T1000 (cell line): ENCODE data around the gene ZCCHC4.

Experiments used
- DNase-seq: peaks from one replicate; lab custom pipeline; 2025; ENCODE audit warnings: mixed read lengths; lab: John Stamatoyannopoulos, UW

Gene ZCCHC4

GRCh38 chr4:25312496-25313200 lies at the start of gene ZCCHC4:
Gene ZCCHC4, plus strand, starts transcription at chr4:25312774. Its CDS starts 36 bp downstream, at chr4:25312810.
- peak; percentile 97 for DNase-seq

DNA sequence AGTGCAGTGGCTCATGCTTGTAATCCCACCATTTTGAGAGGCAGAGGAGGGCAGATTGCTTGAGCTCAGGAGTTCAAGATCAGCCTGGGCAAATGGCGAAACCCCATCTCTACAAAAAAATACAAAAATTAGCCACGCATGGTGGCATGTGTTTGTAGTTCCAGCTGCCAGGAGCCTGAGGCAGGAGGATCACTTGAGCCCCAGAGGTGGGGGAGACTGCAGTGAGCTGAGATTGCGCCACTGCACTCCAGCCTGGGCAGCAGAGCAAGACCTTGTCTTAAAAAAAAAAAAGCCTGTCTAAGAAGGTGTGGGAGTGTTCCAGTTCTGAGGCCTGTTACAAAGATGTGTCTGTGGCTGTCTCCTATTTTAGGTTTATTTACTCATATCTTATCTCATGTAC lies 40.7 kb upstream of the ZCCHC4 start:
- no peak for DNase-seq

GRCh38 chr4:25280210-25280609 lies 32.4 kb upstream of the ZCCHC4 start:
- no peak for DNase-seq

- no peak for DNase-seq
These were observed 28.6 kb upstream of the ZCCHC4 start for GRCh38 chr4:25283948-25284347.

- no peak for DNase-seq
These were observed 28.1 kb upstream of the ZCCHC4 start for GRCh38 chr4:25284466-25284865.

DNA sequence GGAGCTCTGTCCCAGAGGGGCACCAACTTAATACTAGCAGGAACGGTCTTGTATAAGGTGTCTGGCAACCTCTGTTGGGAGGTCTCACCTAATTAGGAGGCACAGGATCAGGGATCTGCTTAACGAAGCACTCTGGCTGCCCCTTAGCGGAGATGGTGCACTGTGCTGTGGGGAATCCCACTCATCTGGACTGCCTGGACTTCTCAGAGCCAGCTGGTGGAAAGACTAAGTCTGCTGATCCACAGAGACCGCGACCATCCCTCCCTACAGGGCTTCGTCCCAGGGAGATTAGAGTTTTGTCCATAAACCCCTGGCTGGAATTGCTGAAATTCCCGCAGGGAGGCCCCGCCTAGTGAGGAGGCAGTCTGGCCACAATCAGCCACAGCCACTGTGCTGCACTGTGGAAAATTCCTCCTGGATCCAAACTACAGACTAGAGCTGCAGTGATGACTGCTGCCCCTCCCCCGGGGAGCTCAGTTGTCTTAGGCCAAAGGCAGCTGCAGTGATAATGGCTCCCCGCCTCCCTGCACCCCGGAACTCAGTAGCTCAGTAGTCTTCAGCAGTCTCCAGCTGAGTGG lies 22.0 kb upstream of the ZCCHC4 start:
- DNase-seq: no peak

- no peak for DNase-seq
These were observed 21.3 kb upstream of the ZCCHC4 start for GRCh38 chr4:25291158-25291733.

- no peak for DNase-seq
These were observed 14.9 kb upstream of the ZCCHC4 start for GRCh38 chr4:25297528-25298242.

- DNase-seq: no peak
These were observed 12.9 kb upstream of the ZCCHC4 start for GRCh38 chr4:25299476-25300203.

DNA sequence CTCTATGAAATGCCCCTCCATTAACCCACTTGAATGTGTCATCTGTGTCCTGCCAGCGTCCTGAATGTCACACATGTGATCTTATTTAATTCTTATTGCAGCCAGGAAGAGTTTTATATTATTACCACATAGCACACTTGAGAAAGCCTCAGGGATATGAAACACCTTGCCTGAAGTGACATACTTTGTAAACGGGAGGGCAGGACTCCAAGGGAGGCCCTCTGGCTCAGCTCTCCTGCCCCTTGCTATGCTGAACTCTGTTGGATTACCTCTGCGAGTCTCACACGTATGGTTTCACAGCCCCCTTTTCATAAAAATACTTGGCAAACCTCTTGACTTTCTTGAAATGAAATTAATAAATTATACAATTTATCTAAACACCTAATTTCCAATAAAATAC lies 11.1 kb upstream of the ZCCHC4 start:
- DNase-seq: no peak

DNA sequence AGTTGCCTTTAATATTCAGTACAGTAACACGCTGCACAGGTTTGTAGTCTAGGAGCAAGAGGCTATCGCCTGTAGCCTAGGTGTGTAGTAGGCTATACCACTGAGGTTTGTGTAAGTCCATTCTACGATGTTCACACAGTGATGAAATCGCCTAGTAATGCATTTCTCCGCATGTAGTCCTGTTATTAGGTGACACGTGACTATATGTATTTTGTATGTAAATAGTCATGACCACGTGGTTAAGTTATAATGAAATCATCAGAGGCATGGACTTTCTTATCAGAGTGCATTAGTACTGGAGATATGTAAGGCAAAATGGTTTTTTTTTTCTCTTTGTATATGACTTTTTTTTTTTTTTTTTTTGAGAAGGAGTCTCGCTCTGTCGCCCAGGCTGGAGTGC lies 9.9 kb upstream of the ZCCHC4 start:
- no peak for DNase-seq

GRCh38 chr4:25303578-25303977 lies 9.0 kb upstream of the ZCCHC4 start:
- DNase-seq: no peak

DNA sequence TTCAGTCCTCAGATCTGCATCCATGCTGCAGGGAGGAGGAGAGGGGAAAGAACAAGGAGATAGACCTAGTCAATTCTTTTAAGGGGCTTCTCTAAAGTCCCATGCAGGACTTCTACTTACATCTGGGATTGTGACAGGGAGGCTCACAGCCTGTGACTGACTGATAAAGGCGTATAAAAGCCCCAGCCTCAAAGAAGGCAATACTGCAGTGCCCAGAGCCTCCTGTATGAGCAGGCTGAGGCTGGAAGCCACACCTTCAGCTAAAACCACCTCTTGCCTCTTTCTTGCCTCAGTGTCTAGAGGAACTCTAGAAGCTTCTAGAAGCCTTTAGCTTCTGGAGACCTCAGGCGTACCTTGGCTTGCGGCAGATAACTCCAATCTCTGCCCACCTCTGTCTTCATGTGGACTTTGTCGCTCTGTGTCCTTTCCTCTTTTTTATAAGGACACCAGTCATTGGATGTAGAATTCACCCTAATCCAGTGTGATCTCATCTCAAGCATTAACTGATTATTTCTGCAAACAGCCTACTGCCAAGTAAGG lies 6.0 kb upstream of the ZCCHC4 start:
- DNase-seq: no peak

DNA sequence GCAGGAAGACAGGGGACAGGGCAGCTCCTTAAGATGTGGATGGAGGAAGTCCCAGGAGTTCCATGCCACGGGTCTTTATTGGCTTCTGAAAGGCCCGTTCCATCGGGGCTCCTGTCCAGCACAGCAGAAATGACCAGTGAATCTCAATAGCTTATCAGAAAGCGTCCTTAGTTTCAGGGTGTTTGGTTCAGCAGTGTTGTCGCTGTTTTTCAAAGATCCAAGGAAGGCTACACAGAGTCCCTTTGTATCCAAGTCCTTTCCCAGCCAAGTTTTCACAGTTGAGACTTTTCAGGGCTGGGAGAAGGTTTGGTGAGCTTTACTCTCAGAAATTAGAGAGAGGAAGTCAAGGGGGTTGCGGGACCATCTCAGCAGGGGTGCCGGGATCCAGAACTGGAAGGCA lies 5.0 kb upstream of the ZCCHC4 start:
- no peak for DNase-seq

- no peak for DNase-seq
These were observed 4.3 kb upstream of the ZCCHC4 start for GRCh38 chr4:25308306-25308705.

DNA sequence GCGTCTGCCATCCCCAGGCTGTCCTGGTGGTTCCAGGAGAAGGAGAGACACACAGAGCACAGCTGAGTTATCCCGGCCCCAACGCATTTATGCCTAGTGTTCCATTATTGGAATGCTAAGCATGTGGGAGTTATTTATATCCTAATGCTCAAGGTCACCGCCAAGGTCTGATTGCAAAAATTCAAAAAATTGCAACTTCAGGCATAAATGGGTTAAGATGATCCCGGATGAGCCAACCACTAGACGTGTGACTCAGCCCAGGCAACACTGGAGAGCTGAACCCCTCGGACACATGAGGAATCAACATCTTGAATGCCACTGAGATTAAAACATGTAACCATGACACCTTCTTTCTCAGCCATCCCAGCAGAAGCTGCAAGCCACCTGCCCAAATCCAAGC lies 3.8 kb upstream of the ZCCHC4 start:
- no peak for DNase-seq

GRCh38 chr4:25310066-25310802 lies 2.3 kb upstream of the ZCCHC4 start:
- DNase-seq: no peak

GRCh38 chr4:25310803-25311166 lies 1.8 kb upstream of the ZCCHC4 start:
- no peak for DNase-seq

DNA sequence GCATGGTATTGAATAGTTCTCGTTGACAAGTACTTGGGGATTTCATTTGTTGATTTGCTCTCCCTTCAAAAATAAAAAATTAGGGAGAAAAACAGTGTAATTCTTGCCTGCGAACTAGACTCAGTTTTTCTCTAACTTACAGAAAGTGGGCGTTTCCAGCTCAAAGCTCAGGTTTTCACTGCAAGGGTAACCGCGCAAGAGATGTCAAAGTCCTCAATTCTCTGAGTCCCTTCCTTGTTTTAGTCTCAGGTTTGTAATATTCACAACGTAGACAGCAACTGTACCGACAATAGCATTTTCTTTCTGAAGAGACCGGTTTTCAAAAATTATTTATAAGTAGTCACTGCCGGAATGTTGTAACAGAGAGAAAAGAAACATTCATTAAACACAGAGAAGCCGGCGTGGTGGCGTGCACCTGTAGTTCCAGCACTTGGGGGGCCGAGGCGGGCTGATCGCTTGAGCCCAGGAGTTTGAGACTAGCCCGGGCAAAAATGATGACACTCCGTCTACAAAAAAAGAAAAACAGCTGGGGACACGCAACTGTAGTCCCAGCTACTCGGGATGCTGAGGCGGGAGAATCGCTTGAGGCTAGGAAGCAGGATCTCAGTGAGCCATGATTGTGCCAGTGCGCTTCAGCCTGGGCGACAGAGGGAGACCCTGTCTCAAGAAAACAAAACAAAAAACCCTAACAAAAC lies 774 bp downstream of the ZCCHC4 start:
- DNase-seq: no peak

DNA sequence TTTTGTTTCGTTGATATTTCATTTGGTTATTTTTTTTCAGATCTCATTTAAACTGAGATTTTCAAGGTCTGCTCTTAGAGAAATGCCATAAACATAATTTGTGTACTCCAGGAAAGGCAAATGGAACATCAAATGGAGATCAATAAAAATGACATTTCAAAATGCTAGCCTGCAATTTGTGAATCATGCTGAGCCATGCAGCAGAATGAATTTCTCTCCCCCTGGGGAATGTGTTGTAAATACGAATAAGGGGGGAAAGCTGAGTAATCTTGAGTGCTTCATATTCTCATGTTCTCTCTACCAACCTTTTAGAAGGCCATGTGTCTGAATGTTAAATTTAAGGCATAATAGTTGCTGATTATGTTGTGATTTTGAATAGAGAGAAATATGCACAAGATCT lies 7.8 kb downstream of the ZCCHC4 start:
- peak; percentile 23 for DNase-seq

DNA sequence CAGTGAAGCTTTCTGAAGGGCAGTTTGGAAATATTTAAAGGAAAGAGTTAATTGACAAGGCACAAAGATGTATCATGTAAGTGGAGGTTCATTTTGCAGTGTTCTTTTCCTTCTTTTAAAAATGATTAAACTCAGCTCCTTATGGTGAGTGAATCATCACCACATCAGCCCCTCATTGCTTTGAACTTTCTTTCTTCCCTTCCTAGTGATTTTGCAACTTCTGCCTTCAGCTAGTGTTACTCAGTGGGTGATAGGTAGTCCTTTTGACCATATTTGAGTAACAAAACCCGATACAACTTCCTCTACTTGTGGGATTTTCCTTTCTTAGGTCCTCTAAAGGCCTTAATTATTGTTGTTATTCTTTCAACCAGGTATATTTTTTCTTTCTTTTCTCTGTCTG lies 8.2 kb downstream of the ZCCHC4 start:
- DNase-seq: peak; percentile 19
